GM12878 (cell line): ENCODE data around the gene SLC6A3. TPM values are rescaled to one million over a fixed set of nuclear protein-coding genes. Genes with fewer than 3 reads are reported as not detected.

Experiments
- ATAC-seq: fragments of 200-7000 bp; cut with Tn5 transposase; 3 replicates; pipeline ENCODE4 v1.9.1; 2020; ENCODE audit warnings: mild to moderate bottlenecking, moderate library complexity
- BruUV-seq: library from RNA; stranded (reverse); fragments of 400-500 nt; replicated peaks from 2 replicates; lab custom pipeline; 2021; lab: Mats Ljungman, UMichigan
- CTCF ChIA-PET: fragments of 300-600 bp; sonication (Branson Sonifier 250); formaldehyde crosslinking; extraction: SDS; loops from one replicate; lab custom pipeline; 2021; ENCODE audit warnings: inconsistent platforms; lab: Yijun Ruan, JAX
- POLR2A ChIA-PET: fragments of 350-600 bp; formaldehyde crosslinking; extraction: SDS; loops from one replicate; lab custom pipeline; 2021; ENCODE audit warnings: inconsistent platforms; lab: Charles Lee
- RAD21 ChIA-PET: fragments of 300-600 bp; sonication (Branson Sonifier 250); formaldehyde crosslinking; loops from one replicate; lab custom pipeline; 2023; ENCODE audit warnings: antibody characterized with exemption; ENCODE audit not compliant: unreplicated experiment; lab: Charles Lee
- SMC1A ChIA-PET: fragments of 300-600 bp; sonication (Branson Sonifier 250); formaldehyde crosslinking; loops from one replicate; lab custom pipeline; 2023; ENCODE audit not compliant: unreplicated experiment, uncharacterized antibody; lab: Charles Lee
- DNase-seq: peaks from one replicate; pipeline ENCODE4 v3.0.0-alpha.2; 2011; ENCODE audit warnings: low read depth, low spot score
- FAIRE-seq: peaks from 3 replicates; lab custom pipeline; 2011; peaks lifted over from hg19 to GRCh38; lab: Jason Lieb, UNC
- H2AFZ ChIP-seq: 2 replicates; pipeline ENCODE4 v1.6.0; 2011; ENCODE audit warnings: low read depth, low read length, control low read depth; ENCODE audit not compliant: control insufficient read depth
- H3K27ac ChIP-seq: 2 replicates; pipeline ENCODE4 v1.5.1; 2011; ENCODE audit warnings: control low read depth; ENCODE audit not compliant: control insufficient read depth, insufficient read depth
- H3K27me3 ChIP-seq, 2 experiments: replicated peaks in 1 of 2; 2 replicates each; pipeline versions ENCODE4 v1.6.0 to v1.6.1; 2011; ENCODE audit warnings: low read length in 1 of 2; ENCODE audit not compliant: control insufficient read depth in 2 of 2, insufficient read depth in 2 of 2
- H3K36me3 ChIP-seq, 2 experiments: 2 replicates each; pipeline ENCODE4 v1.5.1; 2011; ENCODE audit warnings: low read length in 1 of 2; ENCODE audit not compliant: control insufficient read depth in 2 of 2, insufficient read depth in 2 of 2
- H3K4me1 ChIP-seq: 2 replicates; pipeline ENCODE4 v1.6.1; 2011; ENCODE audit warnings: mild to moderate bottlenecking, low read length, moderate library complexity, mixed read lengths; ENCODE audit not compliant: control insufficient read depth, insufficient read depth
- H3K4me2 ChIP-seq: 2 replicates; pipeline ENCODE4 v1.6.0; 2011; ENCODE audit warnings: control low read depth; ENCODE audit not compliant: control insufficient read depth, insufficient read depth
- H3K4me3 ChIP-seq: fragments of 200-600 bp; sonication (generic); 2 replicates; pipeline ENCODE4 v1.5.1; 2016
- H3K79me2 ChIP-seq: 2 replicates; pipeline ENCODE4 v1.6.0; 2011; ENCODE audit warnings: low read length; ENCODE audit not compliant: control insufficient read depth, insufficient read depth
- H3K9ac ChIP-seq: 2 replicates; pipeline ENCODE4 v1.8.0; 2011; ENCODE audit warnings: low read length, control low read depth, mixed read lengths; ENCODE audit not compliant: control insufficient read depth, insufficient read depth
- H3K9me3 ChIP-seq: replicated peaks from 3 replicates; pipeline ENCODE4 v1.5.1; 2011; ENCODE audit warnings: mild to moderate bottlenecking, low read length; ENCODE audit not compliant: control insufficient read depth, insufficient read depth
- H4K20me1 ChIP-seq: 2 replicates; pipeline ENCODE4 v1.6.0; 2011; ENCODE audit not compliant: control insufficient read depth, insufficient read depth
- ATF2 ChIP-seq: IDR thresholded peaks from 2 replicates; pipeline ENCODE4 v1.6.1; 2012; ENCODE audit warnings: low read length, inconsistent platforms
- DPF2 ChIP-seq: fragments of 450-650 bp; IDR thresholded peaks from 2 replicates; pipeline ENCODE4 v1.6.1; 2017; ENCODE audit warnings: mild to moderate bottlenecking
- EED ChIP-seq: sonication (generic); IDR thresholded peaks from 2 replicates; pipeline ENCODE4 v1.6.1; 2016; ENCODE audit warnings: antibody characterized with exemption, low read depth
- FOXM1 ChIP-seq: IDR thresholded peaks from 2 replicates; pipeline ENCODE4 v1.6.1; 2012; ENCODE audit warnings: low read depth, mild to moderate bottlenecking, inconsistent platforms, low read length, moderate library complexity
- HDAC2 ChIP-seq: fragments of 200-600 bp; sonication (generic); IDR thresholded peaks from 2 replicates; pipeline ENCODE4 v1.6.1; 2017
- HDAC6 ChIP-seq: fragments of 200-600 bp; sonication (generic); IDR thresholded peaks from one replicate; pipeline ENCODE4 v1.8.0; 2017; ENCODE audit warnings: antibody characterized with exemption; ENCODE audit not compliant: unreplicated experiment
- NFXL1 ChIP-seq: fragments of 450-650 bp; IDR thresholded peaks from 2 replicates; pipeline ENCODE4 v1.6.1; 2017; ENCODE audit warnings: antibody characterized with exemption, mild to moderate bottlenecking, borderline replicate concordance
- NKRF ChIP-seq: fragments of 450-650 bp; conservative IDR thresholded peaks from 2 replicates; pipeline ENCODE4 v1.6.1; 2017; ENCODE audit warnings: mild to moderate bottlenecking, moderate library complexity
- PML ChIP-seq: IDR thresholded peaks from 2 replicates; pipeline ENCODE4 v1.6.1; 2012; ENCODE audit warnings: low read length, inconsistent platforms
- SPI1 ChIP-seq: IDR thresholded peaks from 2 replicates; pipeline ENCODE4 v1.6.1; 2011; ENCODE audit warnings: low read depth, mild to moderate bottlenecking, low read length, moderate library complexity, borderline replicate concordance; ENCODE audit not compliant: insufficient read depth
- STAT1 ChIP-seq: fragments of 450-650 bp; conservative IDR thresholded peaks from 2 replicates; pipeline ENCODE4 v1.6.1; 2014; ENCODE audit warnings: antibody characterized with exemption, mild to moderate bottlenecking
- WGBS: methylation state at CpG from one replicate; pipeline ENCODE4 v1.1.6; 2016; ENCODE audit warnings: low lambda C conversion rate; ENCODE audit not compliant: insufficient replicate concordance, insufficient coverage; ENCODE audit errors: missing lambda C conversion rate; 5-methylcytosine and 5-hydroxymethylcytosine counted together
- in situ Hi-C: fragments of 300-500 bp; cut with MboI; formaldehyde crosslinking; loops from 9 replicates; pipeline ENCODE4 v1.14.3; 2018; ENCODE audit warnings: mixed read lengths
- intact Hi-C: fragments of 100-400 bp; cut with micrococcal nuclease; formaldehyde crosslinking; loops from one replicate; pipeline ENCODE4 v1.14.2; 2022; ENCODE audit not compliant: unreplicated experiment
- polyA plus RNA-seq, 11 experiments: library from polyadenylated mRNA; depleted of rRNA in 4 of 11; unstranded in 6 of 11; stranded (reverse) in 5 of 11; fragments of >200 nt; fragmentation: Nextera tagmentation in 4 of 11; fragmentation: Illumina TruSeq in 1 of 11; extraction: Ambion mirVana in 4 of 11; extraction: Trizol in 1 of 11; gene quantifications; 1 replicate in 1 of 11; 2 replicates in 10 of 11; pipeline versions ENCODE4 v1.2.1 to v1.2.3, GENCODE V29; 2011 to 2016; ENCODE audit warnings: inconsistent platforms in 2 of 11, missing spikeins in 2 of 11, low read depth in 1 of 11
- total RNA-seq, 4 experiments: library from RNA; depleted of rRNA in 3 of 4; stranded (reverse); fragments of >200 nt in 3 of 4; fragmentation: Illumina TruSeq in 1 of 4; extraction: Trizol in 1 of 4; gene quantifications; 2 replicates each; pipeline versions ENCODE4 v1.2.1 to v1.2.3, GENCODE V29; 2013 to 2021
- TF ChIP-seq, protein P1 (sequence below): fragments of 450-650 bp; IDR thresholded peaks from 2 replicates; pipeline ENCODE4 v1.6.1; 2017; ENCODE audit warnings: low read depth, mild to moderate bottlenecking, moderate library complexity
- TF ChIP-seq, protein P2 (sequence below): fragments of 450-650 bp; IDR thresholded peaks from 2 replicates; pipeline ENCODE4 v1.6.1; 2014; ENCODE audit warnings: mild to moderate bottlenecking
- TF ChIP-seq, protein P3 (sequence below): fragments of 450-650 bp; IDR thresholded peaks from 2 replicates; pipeline ENCODE4 v1.6.1; 2017; ENCODE audit warnings: mild to moderate bottlenecking, moderate library complexity

SLC6A3 gene
- total and polyA plus RNA-seq, 10 of the 15 experiments (the other 5 are each of a cell fraction or from before 2014, with no cell fraction given), result 0.01 TPM; not detected in 9

DNA sequence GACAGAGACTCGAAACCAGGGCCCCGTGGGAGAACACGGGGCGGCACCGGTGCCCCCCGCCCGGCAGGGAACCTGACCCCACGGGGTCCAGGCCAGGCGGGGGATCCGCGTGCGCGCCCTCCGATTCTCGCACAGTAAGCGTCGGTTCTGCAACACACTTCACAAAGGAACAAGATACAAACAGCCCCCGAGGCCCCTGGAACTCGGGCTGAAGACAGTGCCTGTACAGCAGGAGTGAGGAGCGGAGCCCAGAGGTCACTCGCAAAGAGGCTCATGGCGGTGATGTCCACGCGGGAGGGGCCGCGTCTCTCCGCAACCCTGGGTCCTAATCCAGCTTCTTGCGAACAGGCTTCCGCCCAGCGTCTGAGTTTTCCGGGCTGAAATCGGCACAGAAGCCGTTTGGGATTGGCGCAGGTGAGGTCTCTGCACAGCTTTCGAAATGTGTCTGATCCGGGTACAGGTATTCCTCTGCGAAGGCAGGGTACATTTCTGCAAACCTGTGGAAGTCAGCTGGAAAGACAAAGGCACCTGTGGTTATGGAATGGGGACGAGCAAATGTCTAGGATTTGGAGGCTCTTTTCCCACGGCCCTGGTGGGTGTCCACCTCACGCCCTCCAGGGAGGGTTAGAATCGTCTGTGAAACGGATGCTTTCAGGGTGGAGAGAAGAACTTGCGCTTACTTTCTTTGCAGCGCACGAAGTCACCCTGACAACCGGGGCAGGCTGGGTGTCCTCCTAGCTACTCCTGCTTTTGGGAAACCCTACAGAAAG lies 18.3 kb upstream of the SLC6A3 start:
- peaks cover 35 to 39% of the 10 kb centered on the region in 2 experiments for H3K36me3 ChIP-seq

More for the DNA sequence above, 18.3 kb upstream of the SLC6A3 start:
- BruUV-seq, result no TSS peak
- WGBS, result 98% methylated on average over 35 of the region's 46 CpGs
- Histone ChIP-seq H2AFZ (no peak overlapping the region), H3K9ac (no peak overlapping the region), H3K27ac (no peak overlapping the region), H3K27me3 (no peaks in the 10 kb centered on the region), H3K79me2 (no peaks in the 10 kb centered on the region), H4K20me1 (no peaks in the 10 kb centered on the region), H3K4me1 (no peaks in the 10 kb centered on the region), H3K4me2 (no peak overlapping the region), H3K4me3 (no peak overlapping the region), H3K9me3 (peaks cover 1% of the 10 kb centered on the region; the same call in 1 of the 3 replicates)
- ATAC-seq, result no peak
- DNase-seq, result no peak
- TF ChIP-seq EED (no peak), SPI1 (no peak), HDAC2 (no peak), DPF2 (no peak), STAT1 (no peak), FOXM1 (no peak), NFXL1 (no peak), HDAC6 (no peak), PML (no peak), NKRF (no peak), ATF2 (no peak)
- TF ChIP-seq, protein P1, sequence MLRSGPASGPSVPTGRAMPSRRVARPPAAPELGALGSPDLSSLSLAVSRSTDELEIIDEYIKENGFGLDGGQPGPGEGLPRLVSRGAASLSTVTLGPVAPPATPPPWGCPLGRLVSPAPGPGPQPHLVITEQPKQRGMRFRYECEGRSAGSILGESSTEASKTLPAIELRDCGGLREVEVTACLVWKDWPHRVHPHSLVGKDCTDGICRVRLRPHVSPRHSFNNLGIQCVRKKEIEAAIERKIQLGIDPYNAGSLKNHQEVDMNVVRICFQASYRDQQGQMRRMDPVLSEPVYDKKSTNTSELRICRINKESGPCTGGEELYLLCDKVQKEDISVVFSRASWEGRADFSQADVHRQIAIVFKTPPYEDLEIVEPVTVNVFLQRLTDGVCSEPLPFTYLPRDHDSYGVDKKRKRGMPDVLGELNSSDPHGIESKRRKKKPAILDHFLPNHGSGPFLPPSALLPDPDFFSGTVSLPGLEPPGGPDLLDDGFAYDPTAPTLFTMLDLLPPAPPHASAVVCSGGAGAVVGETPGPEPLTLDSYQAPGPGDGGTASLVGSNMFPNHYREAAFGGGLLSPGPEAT, result no peak
- TF ChIP-seq, protein P2, sequence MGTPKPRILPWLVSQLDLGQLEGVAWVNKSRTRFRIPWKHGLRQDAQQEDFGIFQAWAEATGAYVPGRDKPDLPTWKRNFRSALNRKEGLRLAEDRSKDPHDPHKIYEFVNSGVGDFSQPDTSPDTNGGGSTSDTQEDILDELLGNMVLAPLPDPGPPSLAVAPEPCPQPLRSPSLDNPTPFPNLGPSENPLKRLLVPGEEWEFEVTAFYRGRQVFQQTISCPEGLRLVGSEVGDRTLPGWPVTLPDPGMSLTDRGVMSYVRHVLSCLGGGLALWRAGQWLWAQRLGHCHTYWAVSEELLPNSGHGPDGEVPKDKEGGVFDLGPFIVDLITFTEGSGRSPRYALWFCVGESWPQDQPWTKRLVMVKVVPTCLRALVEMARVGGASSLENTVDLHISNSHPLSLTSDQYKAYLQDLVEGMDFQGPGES, result no peak
- TF ChIP-seq, protein P3, sequence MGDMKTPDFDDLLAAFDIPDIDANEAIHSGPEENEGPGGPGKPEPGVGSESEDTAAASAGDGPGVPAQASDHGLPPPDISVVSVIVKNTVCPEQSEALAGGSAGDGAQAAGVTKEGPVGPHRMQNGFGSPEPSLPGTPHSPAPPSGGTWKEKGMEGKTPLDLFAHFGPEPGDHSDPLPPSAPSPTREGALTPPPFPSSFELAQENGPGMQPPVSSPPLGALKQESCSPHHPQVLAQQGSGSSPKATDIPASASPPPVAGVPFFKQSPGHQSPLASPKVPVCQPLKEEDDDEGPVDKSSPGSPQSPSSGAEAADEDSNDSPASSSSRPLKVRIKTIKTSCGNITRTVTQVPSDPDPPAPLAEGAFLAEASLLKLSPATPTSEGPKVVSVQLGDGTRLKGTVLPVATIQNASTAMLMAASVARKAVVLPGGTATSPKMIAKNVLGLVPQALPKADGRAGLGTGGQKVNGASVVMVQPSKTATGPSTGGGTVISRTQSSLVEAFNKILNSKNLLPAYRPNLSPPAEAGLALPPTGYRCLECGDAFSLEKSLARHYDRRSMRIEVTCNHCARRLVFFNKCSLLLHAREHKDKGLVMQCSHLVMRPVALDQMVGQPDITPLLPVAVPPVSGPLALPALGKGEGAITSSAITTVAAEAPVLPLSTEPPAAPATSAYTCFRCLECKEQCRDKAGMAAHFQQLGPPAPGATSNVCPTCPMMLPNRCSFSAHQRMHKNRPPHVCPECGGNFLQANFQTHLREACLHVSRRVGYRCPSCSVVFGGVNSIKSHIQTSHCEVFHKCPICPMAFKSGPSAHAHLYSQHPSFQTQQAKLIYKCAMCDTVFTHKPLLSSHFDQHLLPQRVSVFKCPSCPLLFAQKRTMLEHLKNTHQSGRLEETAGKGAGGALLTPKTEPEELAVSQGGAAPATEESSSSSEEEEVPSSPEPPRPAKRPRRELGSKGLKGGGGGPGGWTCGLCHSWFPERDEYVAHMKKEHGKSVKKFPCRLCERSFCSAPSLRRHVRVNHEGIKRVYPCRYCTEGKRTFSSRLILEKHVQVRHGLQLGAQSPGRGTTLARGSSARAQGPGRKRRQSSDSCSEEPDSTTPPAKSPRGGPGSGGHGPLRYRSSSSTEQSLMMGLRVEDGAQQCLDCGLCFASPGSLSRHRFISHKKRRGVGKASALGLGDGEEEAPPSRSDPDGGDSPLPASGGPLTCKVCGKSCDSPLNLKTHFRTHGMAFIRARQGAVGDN, result no peak
- CTCF ChIA-PET, result no interaction called here
- intact Hi-C loops (no loop called here), in situ Hi-C loops (no loop called here)
- SMC1A ChIA-PET, result no interaction called here
- POLR2A ChIA-PET, result no interaction called here
- no peak for FAIRE-seq
- RAD21 ChIA-PET, result no interaction called here
